HepG2 (cell line): Measurements from ENCODE around the gene LMF2.

Experiments used
- RFX1 ChIP-seq: fragments of 450-650 bp; IDR thresholded peaks from 2 replicates; pipeline ENCODE4 v1.6.1; 2017
- ZNF660 ChIP-seq: sonication (generic); formaldehyde crosslinking; IDR thresholded peaks from 2 replicates; pipeline ENCODE4 v1.5.1; 2020; ENCODE audit warnings: mild to moderate bottlenecking, low read depth, missing genetic modification reagents, borderline replicate concordance

- TF ChIP-seq ZNF660 (CRISPR knock-in tag) (no peak), RFX1 (no peak)
Observed at GRCh38 chr22:50481440-50482106, 25.9 kb downstream of the LMF2 start, which contains the start of gene ADM2.
